Right atrium auricular region (tissue), 2 donors: ENCODE measurements around the gene MAPK9. TPM values are rescaled to one million over a fixed set of nuclear protein-coding genes. Genes with fewer than 3 reads are reported as not detected.
A peak's percentile ranks its signal among the peaks of the same experiment; 100 is the strongest.

Source experiments
- DNase-seq: peaks from one replicate; pipeline ENCODE4 v3.0.0-alpha.2; 2019; ENCODE audit warnings: low spot score
- H3K27ac ChIP-seq, 2 donors: fragments of 200-600 bp; sonication (generic); 1 replicate in 1 of 2; 2 replicates in 1 of 2; pipeline ENCODE4 v1.5.1; 2016 to 2019
- H3K27me3 ChIP-seq, 2 donors: fragments of 200-600 bp; sonication (generic); one replicate each; pipeline versions ENCODE4 v1.5.1 to v1.6.0; 2017 to 2019
- H3K36me3 ChIP-seq: fragments of 200-600 bp; sonication (generic); one replicate; pipeline ENCODE4 v1.5.1; 2016
- H3K4me1 ChIP-seq, 2 donors: fragments of 200-600 bp; sonication (generic); one replicate each; pipeline versions ENCODE4 v1.5.1 to v1.6.0; 2017 to 2019
- H3K4me3 ChIP-seq, 2 donors: fragments of 200-600 bp; sonication (generic); 1 replicate in 1 of 2; 2 replicates in 1 of 2; pipeline ENCODE4 v1.5.1; 2017 to 2019; ENCODE audit warnings: mild to moderate bottlenecking in 1 of 2, moderate library complexity in 1 of 2
- H3K9me3 ChIP-seq, 2 donors: fragments of 200-600 bp; sonication (generic); one replicate each; pipeline ENCODE4 v1.5.1; 2019
- total RNA-seq, 2 donors: library from RNA; depleted of rRNA; stranded (reverse); fragments of >200 nt; gene quantifications; one replicate each; pipeline ENCODE4 v1.1.0, GENCODE V29; 2016
- TF ChIP-seq, protein P1 (sequence below), 2 donors: fragments of 200-600 bp; sonication (generic); IDR thresholded peaks; one replicate each; pipeline ENCODE4 v1.5.1; 2019; ENCODE audit warnings: antibody characterized with exemption in 2 of 2

Gene MAPK9
- total RNA-seq, 2 donors from 2014 or later: 25.1 to 30.0 TPM

GRCh38 chr5:180208435-180209081 lies 83.3 kb downstream of the MAPK9 start:
- Histone ChIP-seq H3K27ac (no peak overlapping the region), H3K36me3 (no peaks in the 10 kb centered on the region), H3K9me3 (no peaks in the 10 kb centered on the region), H3K27me3 (peaks cover 0 to 14% of the 10 kb centered on the region in 2 donors), H3K4me3 (peak overlapping the region; percentile 21 to 41), H3K4me1 (peaks cover 0 to 14% of the 10 kb centered on the region in 2 donors)
- TF ChIP-seq, protein P1, sequence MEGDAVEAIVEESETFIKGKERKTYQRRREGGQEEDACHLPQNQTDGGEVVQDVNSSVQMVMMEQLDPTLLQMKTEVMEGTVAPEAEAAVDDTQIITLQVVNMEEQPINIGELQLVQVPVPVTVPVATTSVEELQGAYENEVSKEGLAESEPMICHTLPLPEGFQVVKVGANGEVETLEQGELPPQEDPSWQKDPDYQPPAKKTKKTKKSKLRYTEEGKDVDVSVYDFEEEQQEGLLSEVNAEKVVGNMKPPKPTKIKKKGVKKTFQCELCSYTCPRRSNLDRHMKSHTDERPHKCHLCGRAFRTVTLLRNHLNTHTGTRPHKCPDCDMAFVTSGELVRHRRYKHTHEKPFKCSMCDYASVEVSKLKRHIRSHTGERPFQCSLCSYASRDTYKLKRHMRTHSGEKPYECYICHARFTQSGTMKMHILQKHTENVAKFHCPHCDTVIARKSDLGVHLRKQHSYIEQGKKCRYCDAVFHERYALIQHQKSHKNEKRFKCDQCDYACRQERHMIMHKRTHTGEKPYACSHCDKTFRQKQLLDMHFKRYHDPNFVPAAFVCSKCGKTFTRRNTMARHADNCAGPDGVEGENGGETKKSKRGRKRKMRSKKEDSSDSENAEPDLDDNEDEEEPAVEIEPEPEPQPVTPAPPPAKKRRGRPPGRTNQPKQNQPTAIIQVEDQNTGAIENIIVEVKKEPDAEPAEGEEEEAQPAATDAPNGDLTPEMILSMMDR (IDR thresholded peaks at IDR 0.05): no peak
- DNase-seq: no peak

GRCh38 chr5:180208038-180208434 lies 83.8 kb downstream of the MAPK9 start:
- H3K36me3 ChIP-seq: no peaks in the 10 kb centered on the region
- no peaks in the 10 kb centered on the region for H3K9me3 ChIP-seq
- TF ChIP-seq, protein P1 (IDR thresholded peaks at IDR 0.05): no peak
- DNase-seq: no peak
- no peak overlapping the region for H3K27ac ChIP-seq
- H3K4me3 ChIP-seq: peak overlapping the region; percentile 21 to 41
- H3K4me1 ChIP-seq: peaks cover 0 to 14% of the 10 kb centered on the region in 2 donors
- H3K27me3 ChIP-seq: peaks cover 0 to 14% of the 10 kb centered on the region in 2 donors

- Histone ChIP-seq H3K4me3 (peak overlapping the region in 1 of 2 donors; percentile 41), H3K27me3 (peaks cover 0 to 14% of the 10 kb centered on the region in 2 donors), H3K27ac (no peak overlapping the region)
Observed at GRCh38 chr5:180207593-180207992, 84.3 kb downstream of the MAPK9 start.

DNA sequence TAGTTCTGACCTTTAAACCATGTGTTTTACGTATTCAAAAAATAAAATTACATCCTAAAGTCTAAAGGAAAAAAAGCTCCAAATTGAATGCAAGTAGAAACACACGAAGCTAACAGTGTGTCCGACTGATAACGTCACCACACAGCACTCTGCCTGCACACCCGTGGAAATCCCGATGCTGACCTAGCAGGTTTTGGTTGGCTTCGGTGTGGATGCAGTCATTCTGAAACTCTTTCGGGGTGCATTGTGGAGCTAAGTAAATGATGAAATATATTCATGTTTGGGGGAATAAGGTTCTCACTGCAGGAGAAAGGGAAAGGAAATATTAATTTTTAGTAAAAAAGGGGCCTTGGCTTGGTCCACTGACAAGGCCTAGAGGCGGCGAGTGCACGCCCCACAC lies 84.9 kb downstream of the MAPK9 start:
- TF ChIP-seq, protein P1 (IDR thresholded peaks at IDR 0.05): no peak
- DNase-seq: no peak
- Histone ChIP-seq H3K4me1 (peaks cover 0 to 10% of the 10 kb centered on the region in 2 donors), H3K27ac (no peak overlapping the region), H3K27me3 (peaks cover 0 to 14% of the 10 kb centered on the region in 2 donors), H3K36me3 (no peaks in the 10 kb centered on the region), H3K4me3 (no peak overlapping the region), H3K9me3 (no peaks in the 10 kb centered on the region)

More at GRCh38 chr5:180207593-180207992, 84.3 kb downstream of the MAPK9 start:
- Histone ChIP-seq H3K36me3 (no peaks in the 10 kb centered on the region), H3K9me3 (no peaks in the 10 kb centered on the region), H3K4me1 (peaks cover 0 to 10% of the 10 kb centered on the region in 2 donors)
- TF ChIP-seq, protein P1 (IDR thresholded peaks at IDR 0.05): no peak
- DNase-seq: no peak

DNA sequence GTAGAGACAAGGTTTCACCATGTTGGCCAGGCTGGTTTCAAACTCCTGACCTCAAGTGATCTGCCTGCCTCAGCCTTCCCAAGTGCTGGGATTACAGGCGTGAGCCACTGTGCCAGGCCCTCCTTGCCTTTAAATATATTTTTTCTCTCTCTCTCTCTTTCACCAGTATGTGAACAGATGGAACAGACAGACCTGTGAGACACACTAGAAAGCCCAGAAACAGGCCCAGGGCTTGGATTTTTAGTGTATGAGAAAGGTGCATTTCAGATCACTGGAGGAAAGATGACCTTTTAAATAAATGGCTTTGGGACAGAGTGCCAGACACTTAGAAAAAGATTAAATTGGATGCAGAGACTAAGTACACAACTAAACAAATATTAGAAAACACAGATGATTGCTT lies 86.0 kb downstream of the MAPK9 start:
- no peaks in the 10 kb centered on the region for H3K36me3 ChIP-seq
- H3K4me1 ChIP-seq: peaks cover 0 to 10% of the 10 kb centered on the region in 2 donors
- peaks cover 0 to 14% of the 10 kb centered on the region in 2 donors for H3K27me3 ChIP-seq
- TF ChIP-seq, protein P1 (IDR thresholded peaks at IDR 0.05): no peak
- no peak overlapping the region for H3K27ac ChIP-seq
- no peak overlapping the region for H3K4me3 ChIP-seq
- no peaks in the 10 kb centered on the region for H3K9me3 ChIP-seq
- no peak for DNase-seq
